Measurements from ENCODE around the gene TCF7L1.

DNA sequence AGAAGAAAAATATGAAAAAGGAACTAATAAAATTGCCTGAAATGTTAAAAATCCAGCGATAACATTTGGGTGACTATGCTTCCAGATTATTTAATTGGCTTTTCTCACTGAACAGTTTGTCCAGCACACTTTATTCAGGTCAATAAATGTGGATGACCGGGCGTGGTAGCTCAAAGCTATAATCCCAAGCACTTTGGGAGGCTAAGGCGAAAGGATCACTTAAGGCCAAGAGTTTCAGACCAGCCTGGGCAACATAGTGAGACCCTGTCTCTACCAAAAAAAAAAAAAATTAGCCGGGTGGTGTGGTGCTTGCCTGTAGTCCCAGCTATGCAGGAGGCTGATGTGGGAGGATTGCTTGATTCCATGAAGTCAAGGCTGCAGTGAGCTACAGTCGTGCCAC lies 139.2 kb downstream of the TCF7L1 start:
- TF ChIP-seq POLR2A (IDR thresholded peaks at IDR 0.05): no peak
- TF ChIP-seq, protein P1, sequence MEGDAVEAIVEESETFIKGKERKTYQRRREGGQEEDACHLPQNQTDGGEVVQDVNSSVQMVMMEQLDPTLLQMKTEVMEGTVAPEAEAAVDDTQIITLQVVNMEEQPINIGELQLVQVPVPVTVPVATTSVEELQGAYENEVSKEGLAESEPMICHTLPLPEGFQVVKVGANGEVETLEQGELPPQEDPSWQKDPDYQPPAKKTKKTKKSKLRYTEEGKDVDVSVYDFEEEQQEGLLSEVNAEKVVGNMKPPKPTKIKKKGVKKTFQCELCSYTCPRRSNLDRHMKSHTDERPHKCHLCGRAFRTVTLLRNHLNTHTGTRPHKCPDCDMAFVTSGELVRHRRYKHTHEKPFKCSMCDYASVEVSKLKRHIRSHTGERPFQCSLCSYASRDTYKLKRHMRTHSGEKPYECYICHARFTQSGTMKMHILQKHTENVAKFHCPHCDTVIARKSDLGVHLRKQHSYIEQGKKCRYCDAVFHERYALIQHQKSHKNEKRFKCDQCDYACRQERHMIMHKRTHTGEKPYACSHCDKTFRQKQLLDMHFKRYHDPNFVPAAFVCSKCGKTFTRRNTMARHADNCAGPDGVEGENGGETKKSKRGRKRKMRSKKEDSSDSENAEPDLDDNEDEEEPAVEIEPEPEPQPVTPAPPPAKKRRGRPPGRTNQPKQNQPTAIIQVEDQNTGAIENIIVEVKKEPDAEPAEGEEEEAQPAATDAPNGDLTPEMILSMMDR (IDR thresholded peaks at IDR 0.05): no peak

Measured in uterus (tissue), 2 donors.